H54 (cell line): Measurements from ENCODE around the gene ZNF586.
"Not testable (repeated sequence)": the region's sequence is repeated elsewhere in the genome, so short reads cannot be mapped to it uniquely, and the experiment has no call there.

Experiments
- DNase-seq: peaks from one replicate; pipeline ENCODE4 v3.0.0; 2011; ENCODE audit warnings: low spot score, mixed read lengths; ENCODE audit not compliant: insufficient read length
- FAIRE-seq: peaks from 3 replicates; lab custom pipeline; 2011; peaks lifted over from hg19 to GRCh38; lab: Jason Lieb, UNC
- POLR2A ChIP-seq: IDR thresholded peaks from 2 replicates; pipeline ENCODE4 v1.6.1; 2011; ENCODE audit warnings: low read depth, mild to moderate bottlenecking, low read length

Gene ZNF586

GRCh38 chr19:57812226-57812625 lies 42.8 kb downstream of the ZNF586 start:
- FAIRE-seq (no peak), DNase-seq (no peak)
- TF ChIP-seq POLR2A = no peak

- not testable (repeated sequence) for FAIRE-seq, DNase-seq
Observed at GRCh38 chr19:57812975-57813820, 43.7 kb downstream of the ZNF586 start.

GRCh38 chr19:57813919-57814504 lies 44.5 kb downstream of the ZNF586 start:
- FAIRE-seq (no peak), DNase-seq (no peak)
- no peak for TF ChIP-seq POLR2A

- FAIRE-seq (no peak), DNase-seq (peak; percentile 56)
- peak; percentile 70 for TF ChIP-seq POLR2A
Observed at GRCh38 chr19:57814505-57815246, 45.2 kb downstream of the ZNF586 start, which contains the start of gene ZNF552. Gene ZNF552 (minus strand): TSS chr19:57814913. CDS start chr19:57814743, 170 bp downstream.

GRCh38 chr19:57815247-57816075 lies 46.0 kb downstream of the ZNF586 start:
- DNase-seq (no peak), FAIRE-seq (no peak)
- TF ChIP-seq POLR2A = no peak

GRCh38 chr19:57816652-57817051 lies 47.2 kb downstream of the ZNF586 start:
- DNase-seq (no peak), FAIRE-seq (no peak)
- TF ChIP-seq POLR2A = no peak

- DNase-seq (no peak), FAIRE-seq (no peak)
- TF ChIP-seq POLR2A = no peak
Observed at GRCh38 chr19:57817976-57818375, 48.5 kb downstream of the ZNF586 start.

- FAIRE-seq (no peak), DNase-seq (no peak)
- no peak for TF ChIP-seq POLR2A
Observed at GRCh38 chr19:57818378-57818777, 48.9 kb downstream of the ZNF586 start.

GRCh38 chr19:57819475-57820148 lies 50.1 kb downstream of the ZNF586 start:
- TF ChIP-seq POLR2A = peak; percentile 92
- FAIRE-seq (no peak), DNase-seq (peak; percentile 98)

- FAIRE-seq = no peak
- TF ChIP-seq POLR2A = no peak
- no peak for DNase-seq
Observed at GRCh38 chr19:57820599-57820998, 51.1 kb downstream of the ZNF586 start.

GRCh38 chr19:57821095-57821494 lies 51.6 kb downstream of the ZNF586 start:
- not testable (repeated sequence) for FAIRE-seq

GRCh38 chr19:57821501-57821900 lies 52.0 kb downstream of the ZNF586 start:
- not testable (repeated sequence) for FAIRE-seq

More at GRCh38 chr19:57821095-57821494, 51.6 kb downstream of the ZNF586 start:
- DNase-seq = not testable (repeated sequence)

GRCh38 chr19:57823155-57823554 lies 53.7 kb downstream of the ZNF586 start:
- DNase-seq, FAIRE-seq: not testable (repeated sequence)

More at GRCh38 chr19:57821501-57821900, 52.0 kb downstream of the ZNF586 start:
- DNase-seq = not testable (repeated sequence)

- DNase-seq, FAIRE-seq: not testable (repeated sequence)
Observed at GRCh38 chr19:57823608-57824007, 54.1 kb downstream of the ZNF586 start.
